ENCODE results near the gene ZFYVE9.
"Not testable (repeated sequence)": the region's sequence is repeated elsewhere in the genome, so short reads cannot be mapped to it uniquely, and the experiment has no call there.

ZFYVE9 gene

GRCh38 chr1:52368383-52369172, 226.7 kb downstream of the ZFYVE9 start:
- no peak for DNase-seq (ENCODE audit: low spot score)

- DNase-seq (ENCODE audit: low spot score) = not testable (repeated sequence)
Observed at GRCh38 chr1:52369851-52370250, 228.0 kb downstream of the ZFYVE9 start.

- DNase-seq (ENCODE audit: low spot score) = no peak
Observed at GRCh38 chr1:52385376-52385775, 243.5 kb downstream of the ZFYVE9 start.

- DNase-seq (ENCODE audit: low spot score) = no peak
Observed at GRCh38 chr1:52386458-52386857, 244.6 kb downstream of the ZFYVE9 start.

GRCh38 chr1:52393174-52393573, 251.3 kb downstream of the ZFYVE9 start:
- DNase-seq (ENCODE audit: low spot score) = no peak
